HG02642 (cell line): Measurements from ENCODE around the gene COL20A1.
"Not testable (repeated sequence)": the region's sequence is repeated elsewhere in the genome, so short reads cannot be mapped to it uniquely, and the experiment has no call there.

Experiments used
- ATAC-seq: cut with Tn5 transposase; IDR thresholded peaks from one replicate; pipeline ENCODE4 v1.9.1; 2021; ENCODE audit warnings: mild to moderate bottlenecking; ENCODE audit not compliant: unreplicated experiment, poor library complexity

Gene COL20A1

DNA sequence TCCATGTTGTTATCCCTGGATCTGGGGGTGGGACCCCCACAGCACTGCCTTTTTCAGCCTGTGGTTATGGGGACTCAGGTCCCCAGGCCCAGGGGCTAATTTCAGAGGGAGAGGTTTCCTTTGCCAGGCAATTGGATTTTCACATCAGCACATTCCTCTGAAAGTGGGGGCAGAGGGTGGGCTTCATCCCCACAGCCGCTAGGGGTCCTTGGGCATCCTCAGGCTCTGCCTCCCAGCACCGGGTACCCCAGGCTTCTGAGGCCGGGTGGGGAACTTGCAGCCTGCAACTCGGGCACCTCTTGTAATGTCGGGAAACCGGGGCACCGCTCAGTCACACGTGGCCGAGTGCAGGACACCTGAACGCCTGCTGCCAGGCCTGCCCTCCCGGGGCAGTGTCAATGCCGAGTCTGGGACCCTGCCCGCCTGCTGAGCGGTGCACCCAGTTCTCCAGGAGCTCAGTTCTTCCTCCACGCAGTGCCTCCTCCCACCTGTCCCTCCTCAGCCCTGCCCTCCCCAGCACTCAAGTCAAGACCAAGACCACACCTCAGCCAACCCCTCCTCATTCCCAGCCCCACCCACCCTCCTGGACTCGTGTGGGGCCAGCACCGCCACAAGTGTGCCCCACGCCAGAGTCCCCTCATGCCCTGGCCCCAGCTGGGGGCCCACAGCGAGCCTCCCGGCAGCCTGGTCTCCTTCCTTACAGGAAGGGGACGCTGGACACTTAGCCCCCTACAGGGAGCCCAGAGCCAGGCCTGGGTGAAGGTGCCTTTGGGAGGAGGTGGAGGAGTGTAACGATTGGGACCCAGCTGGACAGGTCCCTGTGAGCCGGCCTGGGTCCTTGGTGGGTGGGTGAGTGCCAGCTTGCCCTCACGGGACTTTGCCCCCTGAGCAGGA lies 77.0 kb downstream of the COL20A1 start:
- ATAC-seq = no peak

DNA sequence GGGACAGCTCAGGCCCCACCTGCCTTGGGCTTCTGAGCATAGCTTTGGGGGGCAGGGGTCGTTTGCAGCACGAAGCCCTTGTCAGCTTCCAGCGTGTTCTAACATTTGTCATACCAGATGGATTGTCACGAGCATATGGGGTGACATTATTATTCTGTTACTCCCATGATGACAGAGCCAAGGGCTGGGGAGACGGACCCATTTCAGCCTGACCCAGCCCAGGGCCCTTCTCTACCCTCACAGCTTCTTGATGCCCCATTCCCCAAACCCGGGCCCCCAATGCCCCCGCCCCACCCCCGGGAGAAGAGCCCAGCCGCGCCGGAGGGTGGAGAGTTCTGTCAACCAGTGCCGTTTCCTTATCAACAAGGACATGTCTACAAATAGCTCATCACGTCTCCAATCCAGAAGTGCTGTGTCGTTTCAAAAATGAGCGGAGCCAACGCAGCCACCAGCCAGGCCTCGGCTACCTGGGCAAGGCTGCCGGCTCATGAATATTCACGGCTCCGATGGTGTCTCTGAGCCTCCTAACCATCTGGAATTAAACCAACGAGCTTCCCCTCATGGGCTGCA lies 77.7 kb downstream of the COL20A1 start:
- ATAC-seq = no peak

DNA sequence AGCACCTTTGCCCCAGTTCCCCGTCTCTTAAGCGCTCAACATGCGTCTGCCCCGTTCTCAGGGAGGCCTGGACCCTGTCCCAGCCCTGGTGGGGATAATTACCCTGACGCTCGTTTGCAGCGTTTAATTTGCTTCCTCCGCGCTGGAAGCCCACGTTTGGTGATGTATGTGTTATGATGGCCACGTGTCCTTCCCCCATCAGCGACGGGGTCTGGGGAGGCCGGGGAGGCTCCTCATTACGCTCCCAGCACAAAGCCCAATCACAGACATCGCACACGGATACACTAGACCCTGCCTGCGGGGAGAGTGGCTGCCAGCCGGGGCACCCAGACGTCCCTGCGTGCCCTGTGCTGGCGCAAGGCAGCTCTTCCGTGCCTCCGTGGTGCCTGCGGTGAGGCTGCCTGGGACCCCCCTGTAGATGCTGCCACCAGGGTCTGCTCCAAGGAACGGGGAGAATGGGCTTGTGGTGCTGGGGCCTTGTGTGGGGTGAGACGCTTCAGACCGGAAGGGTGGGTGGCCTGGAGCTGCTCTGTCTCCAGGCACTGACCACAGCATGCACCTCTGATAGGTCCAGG lies 78.4 kb downstream of the COL20A1 start:
- no peak for ATAC-seq

DNA sequence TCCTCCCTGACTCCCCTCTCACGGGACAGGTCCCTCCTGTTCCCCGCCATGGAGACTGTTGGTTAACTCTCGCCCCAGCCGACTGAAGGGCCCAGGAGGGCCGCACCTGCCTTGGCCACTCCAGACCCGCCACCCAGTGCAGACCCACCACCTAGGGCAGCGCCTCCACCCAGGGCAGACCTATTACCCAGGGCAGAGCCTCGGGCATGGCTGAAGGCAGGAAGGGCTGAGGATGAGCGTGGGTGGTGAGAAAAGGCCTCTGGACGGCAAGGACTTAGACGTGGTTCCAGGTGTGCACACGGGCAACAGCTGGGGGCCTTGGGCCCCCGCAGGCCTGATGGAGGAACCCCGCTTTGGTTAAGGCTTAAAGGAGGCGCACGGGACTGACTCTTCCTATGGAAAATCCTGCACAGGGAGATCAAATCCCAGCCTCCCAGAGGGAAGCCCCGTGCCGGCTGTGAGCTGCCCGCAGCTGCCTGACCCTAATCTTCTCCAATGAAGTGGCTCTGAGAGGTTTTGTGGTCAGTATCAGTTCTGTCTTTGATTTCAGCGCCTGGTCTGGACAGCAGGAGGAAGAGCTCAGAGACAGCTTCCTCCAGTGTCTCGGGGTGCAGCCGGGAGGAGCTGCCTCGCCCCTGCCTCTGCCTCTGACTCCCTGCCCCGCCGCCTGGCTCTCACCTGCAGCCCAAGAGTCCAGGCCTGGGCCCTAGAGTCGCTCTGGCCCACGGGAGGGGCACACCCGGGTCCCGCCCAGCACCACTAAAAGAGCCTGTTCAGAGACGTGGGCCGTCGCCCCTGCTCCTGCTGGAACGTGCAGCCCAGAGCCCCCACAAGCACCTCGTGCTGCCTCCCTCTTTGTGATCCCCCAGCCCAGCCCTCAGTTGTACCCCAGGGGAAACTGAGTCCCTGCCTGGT lies 80.2 kb downstream of the COL20A1 start:
- ATAC-seq = no peak

DNA sequence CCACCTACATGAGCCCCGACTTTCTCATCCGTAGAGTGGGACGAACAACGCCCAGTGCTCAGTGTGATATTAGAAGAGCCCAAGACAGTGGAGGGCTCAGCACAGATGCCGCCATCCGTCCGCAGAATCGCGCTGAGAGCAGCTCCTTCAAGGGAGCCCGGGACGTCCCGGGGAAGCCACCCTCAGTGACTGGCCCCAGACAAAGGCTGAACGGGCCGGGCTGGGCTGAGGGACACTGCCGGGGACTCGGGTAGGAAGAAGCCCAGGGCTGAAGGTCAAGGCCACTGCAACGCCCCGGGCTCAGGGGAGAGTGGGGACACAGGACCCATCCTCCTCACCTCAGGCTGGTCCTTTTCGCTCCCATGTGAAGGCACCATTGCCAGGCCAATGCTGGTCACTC lies 81.0 kb downstream of the COL20A1 start:
- ATAC-seq = no peak

DNA sequence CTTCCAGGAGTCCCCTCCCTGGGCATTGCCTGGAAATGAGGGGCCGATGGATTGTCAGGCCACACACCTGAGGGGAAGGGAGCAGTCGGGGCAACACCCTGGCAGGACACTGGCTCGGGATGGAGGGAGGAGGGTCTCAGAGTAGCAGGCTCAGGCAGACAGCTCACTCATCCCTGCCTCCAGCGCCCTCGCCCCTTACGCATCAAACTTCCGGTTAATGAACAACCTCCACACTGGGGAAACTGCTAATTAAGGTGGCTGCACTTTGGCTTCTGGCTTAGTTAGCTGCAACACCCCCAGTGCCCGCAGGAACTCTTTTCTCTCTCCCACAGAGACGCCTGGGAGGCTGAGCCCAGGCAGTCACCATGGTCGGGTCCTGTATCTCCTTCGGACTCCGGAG lies 81.5 kb downstream of the COL20A1 start:
- no peak for ATAC-seq

DNA sequence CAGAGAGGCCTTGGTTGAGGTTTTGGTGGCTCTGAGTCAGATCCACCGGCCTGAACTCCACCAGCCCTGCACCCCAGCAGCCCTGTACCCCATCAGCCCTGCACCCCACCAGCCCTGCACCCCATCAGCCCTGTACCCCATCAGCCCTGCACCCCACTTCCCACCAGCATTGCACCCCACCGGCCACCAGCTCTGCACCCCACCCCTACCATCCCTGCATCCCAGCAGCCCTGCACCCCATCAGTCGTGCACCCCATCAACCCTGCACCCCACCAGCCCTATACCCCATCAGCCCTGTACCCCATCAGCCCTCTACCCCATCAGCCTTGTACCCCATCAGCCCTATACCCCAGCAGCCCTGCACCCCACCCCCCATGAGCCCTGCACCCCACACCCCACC lies 82.5 kb downstream of the COL20A1 start:
- no peak for ATAC-seq

DNA sequence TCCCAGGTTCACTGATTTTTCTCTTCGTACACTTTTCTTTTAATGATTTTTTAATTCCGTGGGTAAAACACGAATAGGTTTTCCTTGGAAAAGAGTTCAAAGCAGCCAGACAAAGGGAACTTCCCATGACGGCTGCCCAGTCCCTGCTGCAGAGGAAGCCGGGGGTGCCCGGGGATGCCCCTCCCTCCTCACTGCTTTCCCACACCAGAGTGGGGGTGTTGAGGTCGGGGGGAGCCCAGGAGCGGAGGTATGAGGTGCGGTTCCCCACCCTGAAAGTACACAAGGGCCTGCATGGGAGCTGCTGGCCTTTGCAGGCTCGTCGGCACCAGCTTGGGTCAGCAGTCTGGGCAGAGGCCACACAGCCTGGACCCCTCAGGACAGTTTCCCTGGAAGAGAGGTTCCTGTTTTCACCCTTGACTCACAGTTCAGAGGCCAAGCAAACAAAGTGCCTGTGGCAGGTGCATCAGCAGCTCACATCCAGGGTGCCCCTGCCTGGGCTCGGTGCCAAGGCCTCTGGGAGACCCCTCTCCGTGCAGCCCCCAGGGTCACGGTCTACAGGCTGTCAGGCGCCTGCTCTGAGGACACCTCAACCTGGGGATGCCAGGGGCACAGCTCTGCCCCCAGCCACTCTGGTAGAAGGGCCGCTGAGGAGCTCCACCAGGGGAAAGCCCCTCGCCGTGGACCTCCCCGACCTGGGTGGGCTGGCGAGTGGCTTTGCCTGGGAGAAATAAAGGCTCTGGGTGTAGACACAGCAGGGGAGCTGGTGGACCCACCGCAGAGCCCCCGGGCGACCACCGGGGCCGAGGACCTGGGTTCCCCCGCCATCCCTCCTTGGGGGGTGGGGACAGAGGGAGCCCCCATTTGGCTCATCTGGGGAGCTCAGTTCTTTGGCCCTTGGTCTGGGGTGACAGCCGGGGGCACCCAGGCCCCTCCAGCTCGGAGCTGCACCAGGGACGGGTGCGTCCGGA lies 83.6 kb downstream of the COL20A1 start:
- ATAC-seq = no peak

DNA sequence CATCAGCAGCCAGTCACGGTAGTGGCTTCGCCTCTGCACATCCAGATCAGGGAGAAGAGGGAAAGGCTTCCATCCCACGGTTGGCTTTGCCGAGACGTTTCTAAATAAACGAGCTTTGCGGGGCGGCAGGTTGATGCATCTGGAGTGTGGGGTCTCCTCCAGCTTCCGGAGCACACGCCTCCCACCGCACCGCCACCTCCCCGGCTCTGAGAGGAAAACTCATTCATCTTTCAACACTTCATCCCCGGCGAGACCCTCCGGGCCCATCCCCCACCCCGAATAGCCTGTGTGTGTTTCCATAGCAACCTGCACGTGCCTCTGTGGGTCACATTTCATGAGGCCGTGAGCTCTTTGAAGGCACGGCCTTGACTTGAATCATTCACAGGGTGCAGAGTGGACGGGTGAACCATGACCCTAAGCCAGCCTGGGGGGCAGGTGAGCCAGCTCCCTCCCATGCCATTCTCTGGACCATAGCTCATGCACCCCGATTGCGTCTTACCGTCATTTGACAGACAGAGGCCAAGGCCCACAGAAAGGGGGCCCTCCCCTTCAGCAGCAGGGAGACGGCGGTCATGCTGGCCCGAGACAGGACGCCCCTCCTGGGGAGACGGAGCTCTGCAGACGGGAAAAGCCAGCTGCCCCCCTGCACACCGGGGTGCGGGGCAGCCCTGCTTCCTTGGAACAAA lies 84.4 kb downstream of the COL20A1 start:
- no peak for ATAC-seq

DNA sequence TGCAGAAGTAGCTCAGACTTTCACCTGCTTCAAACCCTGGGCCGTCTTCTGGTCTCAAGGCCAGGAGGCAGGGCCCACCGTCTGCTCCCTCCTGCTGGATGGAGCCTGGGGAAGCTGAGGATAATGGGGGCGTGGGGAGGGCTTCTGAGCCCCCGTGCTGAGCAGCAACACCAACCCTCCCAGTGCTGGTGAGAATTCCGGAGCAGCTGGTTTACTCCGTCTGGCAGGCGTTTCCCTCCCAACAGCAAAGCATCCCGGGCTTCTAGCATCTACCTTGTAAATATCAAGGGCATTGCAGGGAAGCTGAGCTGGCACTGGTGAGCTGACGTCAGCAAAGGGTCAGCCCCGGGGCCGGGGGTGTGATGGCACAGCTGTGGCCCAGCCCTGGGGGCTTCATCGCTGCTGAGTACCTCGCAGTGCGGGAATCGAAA lies 85.0 kb downstream of the COL20A1 start:
- no peak for ATAC-seq

DNA sequence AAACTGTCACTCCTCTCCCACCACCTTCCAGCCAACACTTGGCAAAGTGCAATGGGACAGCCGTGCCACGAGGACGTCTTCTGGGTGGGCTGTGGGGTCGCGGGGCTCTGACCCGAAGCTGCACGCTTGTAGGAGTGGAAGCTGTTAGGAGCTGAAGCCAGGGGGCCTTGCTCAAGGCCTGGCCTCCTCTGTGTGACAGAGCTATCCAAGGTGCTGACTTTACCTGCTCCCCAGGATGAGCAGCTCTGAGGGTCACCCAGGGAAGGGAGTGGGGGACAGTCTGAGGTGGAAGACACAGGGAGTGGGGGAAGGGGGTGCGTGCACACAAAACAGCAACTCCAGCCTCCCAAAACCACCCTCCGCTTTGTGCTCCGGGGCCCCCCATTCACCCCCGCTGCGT lies 85.6 kb downstream of the COL20A1 start:
- ATAC-seq = no peak

DNA sequence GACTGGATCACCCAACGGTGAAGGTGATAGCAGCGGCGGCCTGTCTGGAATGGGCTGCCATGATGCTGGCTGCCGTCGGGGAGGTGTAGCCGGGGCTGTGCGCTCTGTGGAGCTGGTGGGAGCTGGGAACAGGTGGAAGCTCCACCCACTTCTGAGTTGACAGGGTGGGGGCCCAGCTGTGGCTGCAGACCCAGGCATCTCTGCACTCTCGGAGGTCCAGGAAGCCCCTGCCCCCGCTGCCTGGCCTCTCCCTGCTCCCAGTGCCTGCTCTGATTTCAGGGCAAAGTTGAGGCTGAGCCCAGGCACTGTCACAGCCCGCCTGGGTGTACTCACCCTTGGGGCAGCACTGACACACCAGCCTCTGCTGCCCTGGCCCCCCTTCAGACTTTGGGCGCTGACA lies 86.3 kb downstream of the COL20A1 start:
- ATAC-seq = no peak

DNA sequence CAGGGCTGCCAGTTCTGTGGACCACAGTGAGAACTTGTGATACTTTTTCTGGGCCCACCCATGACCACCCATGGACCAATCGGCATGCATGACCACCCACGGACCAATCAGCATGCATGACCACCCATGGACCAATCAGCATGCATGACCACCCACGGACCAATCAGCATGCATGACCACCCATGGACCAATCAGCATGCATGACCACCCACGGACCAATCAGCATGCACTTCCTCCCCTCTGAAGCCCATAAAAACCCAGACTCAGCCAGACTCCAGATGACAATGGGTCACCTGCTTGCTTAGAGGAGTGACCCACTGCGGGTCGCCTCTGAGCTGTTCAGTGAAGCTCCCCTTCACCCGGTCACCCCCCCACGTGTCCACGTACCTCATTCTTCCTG lies 86.9 kb downstream of the COL20A1 start:
- not testable (repeated sequence) for ATAC-seq

DNA sequence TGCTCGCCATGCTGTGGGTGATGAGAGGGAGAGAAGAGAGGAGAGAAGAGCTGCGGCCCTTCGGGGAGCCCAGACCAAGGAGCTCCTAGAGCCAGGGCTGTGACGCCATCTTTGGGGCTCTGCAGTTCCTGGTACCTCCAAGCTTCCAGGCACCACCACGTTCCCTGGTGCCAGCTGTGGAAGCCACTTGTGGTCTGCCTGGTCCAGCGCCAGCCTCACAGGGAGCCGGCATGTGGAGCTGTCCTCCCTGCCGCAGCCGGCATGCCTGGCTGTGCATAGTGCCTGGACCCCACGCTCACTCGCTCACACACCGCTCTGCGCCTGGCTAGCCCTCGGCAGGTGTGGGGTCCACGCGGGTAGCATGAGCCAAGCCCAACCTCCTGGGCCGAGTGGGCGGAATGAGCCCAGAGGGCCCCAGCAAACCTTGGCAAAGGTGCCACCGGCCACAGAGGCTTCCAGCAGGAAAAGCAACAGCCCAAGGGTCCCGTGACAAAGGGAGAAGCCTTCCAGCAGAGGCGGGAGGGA lies 87.4 kb downstream of the COL20A1 start:
- no peak for ATAC-seq

DNA sequence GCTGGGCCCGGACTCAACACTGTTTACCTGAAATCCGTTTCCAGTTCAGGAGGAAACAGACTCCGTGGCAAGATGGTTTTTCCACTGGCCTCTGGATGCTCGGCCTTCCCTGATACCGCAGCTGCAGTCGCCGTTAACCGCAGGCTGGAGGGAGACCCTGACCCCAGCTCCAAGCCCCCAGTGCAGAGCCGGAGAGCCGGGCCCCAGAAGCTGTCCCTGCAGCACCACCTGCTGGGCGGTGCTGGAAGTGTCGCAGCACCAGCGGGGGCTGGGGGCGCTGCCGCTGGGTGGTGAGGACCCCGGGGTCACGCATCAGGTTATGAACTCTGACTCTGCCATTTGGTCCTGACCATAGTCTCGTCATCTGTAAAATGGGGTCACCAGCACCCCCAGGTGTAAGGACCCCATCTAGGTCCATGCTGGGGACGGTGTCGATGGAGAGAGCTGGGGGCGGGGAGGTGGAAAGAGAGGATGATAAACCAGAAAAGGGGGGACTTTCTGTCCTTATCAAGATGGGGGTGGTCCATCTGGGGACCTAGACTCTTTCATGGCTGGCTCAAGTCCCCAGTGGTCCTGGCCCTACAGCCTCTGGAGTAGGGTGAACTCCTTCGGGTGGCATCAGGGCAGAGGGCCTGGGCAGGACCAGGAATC lies 88.9 kb downstream of the COL20A1 start:
- no peak for ATAC-seq

DNA sequence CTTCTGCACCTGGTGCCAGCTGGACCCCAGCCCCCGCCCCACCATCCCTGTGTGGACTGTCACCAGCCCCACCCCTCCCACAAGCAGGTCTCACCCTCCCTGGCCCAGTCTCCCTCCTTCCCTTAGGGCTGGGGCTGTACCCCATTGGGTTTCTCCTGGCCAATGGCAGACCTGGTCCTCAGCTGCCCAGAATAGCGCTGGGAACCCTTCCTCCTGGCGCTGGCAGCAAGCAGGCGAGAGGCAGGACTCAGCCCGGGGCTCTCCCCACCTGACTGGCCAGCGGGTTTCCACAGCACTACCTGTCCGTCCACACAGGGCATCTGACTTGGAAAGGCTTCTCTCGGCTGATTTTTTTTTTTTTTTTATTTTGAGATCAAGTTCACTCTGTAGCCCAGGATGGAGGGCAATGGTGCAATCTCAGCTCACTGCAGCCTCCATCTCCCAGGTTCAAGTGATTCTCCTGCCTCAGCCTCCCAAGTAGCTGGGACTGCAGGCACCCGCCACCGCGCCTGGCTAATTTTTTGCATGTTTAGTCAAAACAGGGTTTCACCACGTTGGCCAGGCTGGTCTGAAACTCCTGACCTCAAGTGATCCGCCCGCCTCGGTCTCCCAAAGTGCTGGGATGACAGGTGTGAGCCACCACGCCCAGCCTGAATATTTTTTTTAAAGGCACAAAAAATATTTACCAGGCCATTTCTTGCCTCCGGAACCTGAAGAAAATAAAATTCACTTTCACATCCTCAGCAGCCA lies 89.7 kb downstream of the COL20A1 start:
- ATAC-seq = no peak

DNA sequence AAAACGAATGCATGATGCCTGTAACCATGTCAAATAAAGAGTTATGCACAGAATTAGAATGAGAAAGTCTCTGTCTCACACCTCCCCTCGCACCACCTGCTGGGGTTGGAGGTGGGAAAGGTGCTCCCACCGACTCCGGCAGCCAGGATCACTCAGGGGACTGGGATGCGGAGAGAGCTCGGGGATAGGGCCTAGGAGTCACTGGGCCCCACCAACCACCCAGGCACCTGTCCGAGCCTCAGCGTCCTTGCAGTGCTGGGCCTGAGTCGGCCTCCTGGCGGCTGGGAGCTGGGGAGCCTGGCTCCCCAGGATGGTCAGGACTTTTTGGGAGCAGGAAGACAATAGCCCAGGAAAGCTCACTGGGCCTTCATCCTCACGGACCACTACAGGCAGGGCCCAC lies 90.6 kb downstream of the COL20A1 start:
- ATAC-seq = no peak
